GM12878 (cell line): Measurements from ENCODE around the gene CCSER1. TPM values are rescaled to one million over a fixed set of nuclear protein-coding genes. Genes with fewer than 3 reads are reported as not detected.

ENCODE experiments used
- ATF2 ChIP-seq: IDR thresholded peaks from 2 replicates; pipeline ENCODE4 v1.6.1; 2012; ENCODE audit warnings: low read length, inconsistent platforms
- BCL3 ChIP-seq: IDR thresholded peaks from 2 replicates; pipeline ENCODE4 v1.6.1; 2011; ENCODE audit warnings: borderline replicate concordance, low read depth, mild to moderate bottlenecking, moderate library complexity, low read length; ENCODE audit not compliant: insufficient read depth, poor library complexity, severe bottlenecking
- CBX5 ChIP-seq: sonication (generic); IDR thresholded peaks from 2 replicates; pipeline ENCODE4 v1.6.1; 2016; ENCODE audit warnings: low read depth, moderate library complexity, mild to moderate bottlenecking, inconsistent platforms
- EED ChIP-seq: sonication (generic); IDR thresholded peaks from 2 replicates; pipeline ENCODE4 v1.6.1; 2016; ENCODE audit warnings: antibody characterized with exemption, low read depth
- PBX3 ChIP-seq: IDR thresholded peaks from 2 replicates; pipeline ENCODE4 v1.6.1; 2011; ENCODE audit warnings: mild to moderate bottlenecking, low read depth, low read length, moderate library complexity; ENCODE audit not compliant: insufficient replicate concordance
- REST ChIP-seq: IDR thresholded peaks from 2 replicates; pipeline ENCODE4 v1.6.1; 2012; ENCODE audit warnings: mild to moderate bottlenecking, low read depth, low read length
- SMAD1 ChIP-seq: fragments of 450-650 bp; IDR thresholded peaks from 2 replicates; pipeline ENCODE4 v1.6.1; 2018; ENCODE audit warnings: mild to moderate bottlenecking, low read depth; ENCODE audit not compliant: partially characterized antibody
- SPI1 ChIP-seq: IDR thresholded peaks from 2 replicates; pipeline ENCODE4 v1.6.1; 2011; ENCODE audit warnings: low read depth, mild to moderate bottlenecking, low read length, moderate library complexity, borderline replicate concordance; ENCODE audit not compliant: insufficient read depth
- WRNIP1 ChIP-seq: IDR thresholded peaks from 2 replicates; pipeline ENCODE4 v1.6.1; 2011; ENCODE audit warnings: low read depth, low read length, improper control_type of control experiment, borderline replicate concordance
- YBX1 ChIP-seq: fragments of 450-650 bp; IDR thresholded peaks from 2 replicates; pipeline ENCODE4 v1.6.1; 2016; ENCODE audit warnings: antibody characterized with exemption
- polyA plus RNA-seq, 11 experiments: library from polyadenylated mRNA; depleted of rRNA in 4 of 11; unstranded in 6 of 11; stranded (reverse) in 5 of 11; fragments of >200 nt; fragmentation: Nextera tagmentation in 4 of 11; fragmentation: Illumina TruSeq in 1 of 11; extraction: Ambion mirVana in 4 of 11; extraction: Trizol in 1 of 11; gene quantifications; 1 replicate in 1 of 11; 2 replicates in 10 of 11; pipeline versions ENCODE4 v1.2.1 to v1.2.3, GENCODE V29; 2011 to 2016; ENCODE audit warnings: inconsistent platforms in 2 of 11, missing spikeins in 2 of 11, low read depth in 1 of 11
- total RNA-seq, 4 experiments: library from RNA; depleted of rRNA in 3 of 4; stranded (reverse); fragments of >200 nt in 3 of 4; fragmentation: Illumina TruSeq in 1 of 4; extraction: Trizol in 1 of 4; gene quantifications; 2 replicates each; pipeline versions ENCODE4 v1.2.1 to v1.2.3, GENCODE V29; 2013 to 2021

The CCSER1 gene
- total and polyA plus RNA-seq, 10 of the 15 experiments (the other 5 are each of a cell fraction or from before 2014, with no cell fraction given), result 0.22 to 2.7 (median 1.0) TPM

GRCh38 chr4:91304292-91304691 is 1177.1 kb downstream of the CCSER1 start (continued):
- no peak for TF ChIP-seq BCL3
- TF ChIP-seq YBX1, result no peak
- no peak for TF ChIP-seq SPI1
- no peak for TF ChIP-seq ATF2
- no peak for TF ChIP-seq SMAD1
- no peak for TF ChIP-seq EED
- TF ChIP-seq WRNIP1, result no peak
- TF ChIP-seq PBX3, result no peak
- TF ChIP-seq CBX5, result no peak
- TF ChIP-seq REST, result no peak
